GM21717 (cell line): ENCODE measurements around the gene NDOR1.

Experiments used
- ATAC-seq: cut with Tn5 transposase; IDR thresholded peaks from one replicate; pipeline ENCODE4 v1.9.1; 2021; ENCODE audit warnings: mild to moderate bottlenecking, moderate library complexity; ENCODE audit not compliant: unreplicated experiment

The NDOR1 gene

GRCh38 chr9:137180491-137180890 is 25.0 kb upstream of the NDOR1 start:
- no peak for ATAC-seq

GRCh38 chr9:137181680-137182079 is 23.8 kb upstream of the NDOR1 start:
- no peak for ATAC-seq

- ATAC-seq: no peak
Measured at GRCh38 chr9:137182836-137183235, 22.7 kb upstream of the NDOR1 start.

GRCh38 chr9:137183980-137184595 is 21.4 kb upstream of the NDOR1 start:
- ATAC-seq: no peak

GRCh38 chr9:137184881-137185660 is 20.4 kb upstream of the NDOR1 start:
- no peak for ATAC-seq

- ATAC-seq: no peak
Measured at GRCh38 chr9:137185921-137186320, 19.6 kb upstream of the NDOR1 start.

GRCh38 chr9:137186385-137186784 is 19.1 kb upstream of the NDOR1 start:
- ATAC-seq: no peak

- ATAC-seq: no peak
Measured at GRCh38 chr9:137187386-137187785, 18.1 kb upstream of the NDOR1 start.

GRCh38 chr9:137188086-137188489 is 17.4 kb upstream of the NDOR1 start:
- ATAC-seq: no peak

- ATAC-seq: peak; percentile 48
Measured at GRCh38 chr9:137188490-137189296, 16.8 kb upstream of the NDOR1 start, which contains the start of the genes ANAPC2 and SSNA1. Gene ANAPC2, minus strand, starts transcription at chr9:137188560. Its CDS starts 28 bp downstream, at chr9:137188532. Gene SSNA1, plus strand, starts transcription at chr9:137188676. Its CDS starts 51 bp downstream, at chr9:137188727.

- peak; percentile 7 for ATAC-seq
Measured at GRCh38 chr9:137189297-137190295, 15.9 kb upstream of the NDOR1 start.

GRCh38 chr9:137190315-137190856 is 15.1 kb upstream of the NDOR1 start:
- ATAC-seq: no peak

- ATAC-seq: no peak
Measured at GRCh38 chr9:137191245-137191644, 14.3 kb upstream of the NDOR1 start.

- ATAC-seq: no peak
Measured at GRCh38 chr9:137191691-137192447, 13.6 kb upstream of the NDOR1 start.

GRCh38 chr9:137192448-137192780 is 13.1 kb upstream of the NDOR1 start:
- ATAC-seq: no peak

- no peak for ATAC-seq
Measured at GRCh38 chr9:137192859-137193258, 12.6 kb upstream of the NDOR1 start.

- no peak for ATAC-seq
Measured at GRCh38 chr9:137193771-137194170, 11.7 kb upstream of the NDOR1 start.

- ATAC-seq: no peak
Measured at GRCh38 chr9:137194388-137194787, 11.1 kb upstream of the NDOR1 start.

GRCh38 chr9:137194909-137195308 is 10.6 kb upstream of the NDOR1 start:
- ATAC-seq: no peak
